ENCODE results near the gene SPTY2D1.

The SPTY2D1 gene

DNA sequence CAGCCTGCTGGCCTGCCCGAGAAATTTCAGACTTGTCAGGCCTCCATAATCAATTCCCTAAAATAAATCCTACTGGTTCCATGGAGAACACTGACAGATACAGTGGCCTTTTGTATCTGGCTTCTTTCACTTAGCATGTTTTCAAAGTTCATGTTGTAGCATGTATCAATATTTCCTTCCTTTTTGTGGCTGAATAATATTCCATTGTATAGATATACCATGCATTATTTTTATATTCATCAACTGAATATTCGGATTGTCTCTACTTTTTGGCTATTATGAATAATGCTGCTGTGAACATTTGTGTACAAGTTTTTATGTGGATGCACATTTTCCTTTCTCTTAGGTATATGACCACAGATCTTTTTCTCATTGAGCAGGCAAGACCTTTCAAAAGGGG is 10.4 kb downstream of the SPTY2D1 start:
- no peak for DNase-seq
- Histone ChIP-seq H3K4me3 (ENCODE audit: insufficient read depth, low read depth, low read length, poor library complexity, severe bottlenecking) (no peak overlapping the region), H3K9me3 (ENCODE audit: control insufficient read depth, low read length) (no peaks in the 10 kb centered on the region), H3K27ac (ENCODE audit: insufficient read depth, low read length, poor library complexity, severe bottlenecking) (no peak overlapping the region), H3K36me3 (ENCODE audit: control insufficient read depth, insufficient read depth, low read length) (no peaks in the 10 kb centered on the region), H3K4me1 (ENCODE audit: control insufficient read depth, insufficient read depth, low read length, poor library complexity, severe bottlenecking) (peaks cover 14% of the 10 kb centered on the region), H3K27me3 (replicated peaks; ENCODE audit: control insufficient read depth, insufficient read depth, low read length, poor library complexity, severe bottlenecking) (no peaks in the 10 kb centered on the region)

DNA sequence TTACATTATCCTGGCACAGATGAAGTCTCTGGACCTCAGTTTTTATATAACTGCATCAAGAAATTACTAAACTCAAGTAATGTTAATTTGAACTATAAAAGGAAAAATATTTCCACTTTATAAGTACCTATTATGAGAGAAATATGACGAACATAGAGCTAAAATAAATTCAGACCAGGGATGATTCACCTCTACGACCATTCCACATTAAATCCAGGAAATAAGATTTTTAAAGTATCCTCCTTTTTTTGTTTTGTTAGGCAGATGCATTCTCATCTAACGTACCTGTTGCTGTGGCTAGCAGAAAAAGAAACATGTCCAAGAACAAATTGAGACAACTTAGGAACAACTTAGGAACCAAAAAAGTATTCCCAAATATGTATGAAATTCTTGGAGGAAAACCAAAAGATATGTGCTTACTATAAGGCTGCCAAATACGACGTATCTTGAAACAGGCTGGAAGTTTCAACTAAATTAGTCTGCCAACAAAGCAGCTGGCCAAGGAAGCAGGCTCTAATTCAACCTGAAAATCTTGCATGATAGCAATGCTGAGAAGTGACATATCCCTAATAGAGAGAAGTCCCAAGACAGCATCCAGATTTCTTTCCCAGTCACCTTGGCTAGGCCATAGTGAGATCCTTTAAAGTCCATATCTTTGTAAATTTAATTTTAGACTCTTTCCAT is 15.7 kb downstream of the SPTY2D1 start:
- H3K27ac ChIP-seq (ENCODE audit: insufficient read depth, low read length, poor library complexity, severe bottlenecking), result peak overlapping the region; percentile 50
- H3K9me3 ChIP-seq (ENCODE audit: control insufficient read depth, low read length), result no peaks in the 10 kb centered on the region
- H3K27me3 ChIP-seq (replicated peaks; ENCODE audit: control insufficient read depth, insufficient read depth, low read length, poor library complexity, severe bottlenecking), result no peaks in the 10 kb centered on the region
- no peak for DNase-seq
- H3K36me3 ChIP-seq (ENCODE audit: control insufficient read depth, insufficient read depth, low read length), result peaks cover 21% of the 10 kb centered on the region
- H3K4me1 ChIP-seq (ENCODE audit: control insufficient read depth, insufficient read depth, low read length, poor library complexity, severe bottlenecking), result peaks cover 34% of the 10 kb centered on the region
- H3K4me3 ChIP-seq (ENCODE audit: insufficient read depth, low read depth, low read length, poor library complexity, severe bottlenecking), result no peak overlapping the region

DNA sequence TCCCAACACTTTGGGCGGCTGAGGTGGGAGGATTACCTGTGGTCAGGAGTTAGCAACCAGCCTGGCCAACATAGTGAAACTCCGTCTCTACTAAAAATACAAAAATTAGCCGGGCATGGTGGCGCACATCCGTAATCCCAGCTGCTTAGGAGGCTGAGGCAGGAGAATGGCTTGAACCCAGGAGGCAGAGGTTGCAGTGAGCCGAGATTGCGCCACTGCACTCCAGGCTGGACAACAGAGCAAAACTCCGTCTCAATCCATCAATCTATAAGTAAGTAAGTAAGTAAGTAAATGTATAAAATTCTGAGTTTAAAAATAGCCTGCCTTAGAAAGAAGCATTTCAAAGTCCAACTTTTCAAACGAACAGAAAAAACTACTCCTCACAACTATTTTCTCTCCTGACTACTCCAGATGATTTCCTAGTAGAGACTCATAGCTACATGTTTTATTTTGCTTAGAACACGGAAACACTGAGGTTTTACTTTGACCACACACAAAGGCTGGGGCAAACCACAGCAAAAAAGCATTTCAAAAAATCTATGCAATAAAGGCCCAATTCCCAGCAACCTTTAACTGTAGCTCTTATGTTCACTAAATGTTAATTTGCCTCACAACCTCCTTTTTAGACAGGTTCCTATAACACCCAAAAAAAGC is 16.3 kb downstream of the SPTY2D1 start:
- peaks cover 34% of the 10 kb centered on the region for H3K4me1 ChIP-seq (ENCODE audit: control insufficient read depth, insufficient read depth, low read length, poor library complexity, severe bottlenecking)
- no peak overlapping the region for H3K4me3 ChIP-seq (ENCODE audit: insufficient read depth, low read depth, low read length, poor library complexity, severe bottlenecking)
- peak; percentile 11 to 26 (median 13) for DNase-seq

DNA sequence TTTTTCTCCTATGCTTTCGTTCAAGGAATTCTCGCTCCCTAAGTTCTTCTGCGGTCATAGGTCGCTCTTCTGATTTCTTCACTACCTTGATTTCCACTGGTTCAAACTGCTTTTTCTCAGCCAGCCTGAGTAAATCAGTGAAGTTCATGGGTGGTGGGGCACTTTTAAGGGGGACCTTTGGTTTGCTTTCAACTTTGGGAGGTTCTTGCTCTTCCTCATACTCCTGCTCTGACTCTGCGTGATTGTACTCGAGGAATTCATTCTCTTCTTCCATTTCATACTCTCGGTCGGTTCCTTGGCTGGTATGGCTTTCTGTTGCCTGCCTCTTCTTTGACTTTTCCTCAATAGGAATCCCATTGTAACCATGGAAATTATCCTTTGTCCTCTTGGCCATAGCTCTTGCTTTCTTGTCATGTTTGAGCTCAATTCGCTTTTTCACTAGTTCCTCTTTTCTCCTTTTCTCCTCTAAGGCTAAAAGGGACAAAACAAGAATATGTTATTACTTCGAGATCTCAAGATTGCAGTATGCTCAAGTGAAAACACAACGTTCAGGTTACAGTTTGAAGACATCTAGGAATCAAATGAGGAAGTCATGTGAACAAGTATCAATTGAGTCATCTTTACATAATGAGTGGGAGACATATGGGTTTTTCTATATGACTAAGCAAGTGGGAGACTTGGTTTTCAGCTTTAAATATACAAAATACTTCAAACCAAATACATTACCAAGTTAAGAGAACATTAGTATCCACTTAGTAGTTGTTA is 18.3 kb downstream of the SPTY2D1 start:
- no peak for DNase-seq
- no peak overlapping the region for H3K4me3 ChIP-seq (ENCODE audit: insufficient read depth, low read depth, low read length, poor library complexity, severe bottlenecking)

More for the DNA sequence above, 16.3 kb downstream of the SPTY2D1 start:
- peak overlapping the region; percentile 50 for H3K27ac ChIP-seq (ENCODE audit: insufficient read depth, low read length, poor library complexity, severe bottlenecking)
- peaks cover 23% of the 10 kb centered on the region for H3K36me3 ChIP-seq (ENCODE audit: control insufficient read depth, insufficient read depth, low read length)
- H3K27me3 ChIP-seq (replicated peaks; ENCODE audit: control insufficient read depth, insufficient read depth, low read length, poor library complexity, severe bottlenecking), result no peaks in the 10 kb centered on the region
- no peaks in the 10 kb centered on the region for H3K9me3 ChIP-seq (ENCODE audit: control insufficient read depth, low read length)

DNA sequence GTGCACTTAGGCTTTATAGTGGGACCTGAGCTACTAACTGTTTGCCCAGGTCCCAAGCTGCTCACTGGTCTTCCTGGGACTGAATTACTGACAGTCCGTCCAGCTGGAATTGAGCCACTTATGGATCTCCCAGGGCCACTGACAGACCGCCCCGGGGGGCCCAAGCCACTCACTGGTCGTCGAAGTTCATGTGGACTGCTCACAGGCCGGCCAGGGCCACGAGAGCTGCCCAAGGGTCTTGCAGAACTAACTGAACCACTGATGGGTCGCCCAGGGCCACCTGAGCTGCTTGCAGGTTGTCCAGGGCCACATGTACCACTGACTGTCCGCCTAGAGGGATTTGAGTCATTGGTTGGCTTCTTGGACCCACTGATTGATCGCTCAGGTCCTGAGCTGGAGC is 19.5 kb downstream of the SPTY2D1 start:
- no peaks in the 10 kb centered on the region for H3K9me3 ChIP-seq (ENCODE audit: control insufficient read depth, low read length)
- H3K4me3 ChIP-seq (ENCODE audit: insufficient read depth, low read depth, low read length, poor library complexity, severe bottlenecking), result no peak overlapping the region
- DNase-seq, result no peak
- no peak overlapping the region for H3K27ac ChIP-seq (ENCODE audit: insufficient read depth, low read length, poor library complexity, severe bottlenecking)
- peaks cover 39% of the 10 kb centered on the region for H3K36me3 ChIP-seq (ENCODE audit: control insufficient read depth, insufficient read depth, low read length)
- H3K4me1 ChIP-seq (ENCODE audit: control insufficient read depth, insufficient read depth, low read length, poor library complexity, severe bottlenecking), result peaks cover 25% of the 10 kb centered on the region
- H3K27me3 ChIP-seq (replicated peaks; ENCODE audit: control insufficient read depth, insufficient read depth, low read length, poor library complexity, severe bottlenecking), result no peaks in the 10 kb centered on the region

More for the DNA sequence above, 18.3 kb downstream of the SPTY2D1 start:
- H3K4me1 ChIP-seq (ENCODE audit: control insufficient read depth, insufficient read depth, low read length, poor library complexity, severe bottlenecking), result peaks cover 25% of the 10 kb centered on the region
- H3K9me3 ChIP-seq (ENCODE audit: control insufficient read depth, low read length), result no peaks in the 10 kb centered on the region
- H3K36me3 ChIP-seq (ENCODE audit: control insufficient read depth, insufficient read depth, low read length), result peaks cover 30% of the 10 kb centered on the region
- H3K27ac ChIP-seq (ENCODE audit: insufficient read depth, low read length, poor library complexity, severe bottlenecking), result no peak overlapping the region
- H3K27me3 ChIP-seq (replicated peaks; ENCODE audit: control insufficient read depth, insufficient read depth, low read length, poor library complexity, severe bottlenecking), result no peaks in the 10 kb centered on the region

DNA sequence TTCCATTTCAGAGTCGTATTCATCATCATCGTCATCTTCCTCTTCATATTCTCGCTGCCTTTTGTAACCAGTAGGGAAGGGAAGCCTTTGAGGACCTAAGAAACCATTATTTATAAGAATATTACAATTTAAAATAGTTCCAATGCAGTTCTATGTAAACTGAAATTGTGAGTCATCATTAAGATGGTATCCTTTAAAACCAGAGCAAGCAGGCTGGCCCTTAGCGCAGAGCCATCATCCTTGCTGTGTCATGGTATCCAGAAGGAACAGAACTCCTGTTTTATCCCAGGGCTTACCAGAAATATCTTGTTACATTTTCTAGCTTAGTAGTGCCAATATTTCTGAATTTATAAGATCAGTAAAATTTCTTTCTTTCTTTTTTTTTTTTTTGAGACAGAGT is 21.7 kb downstream of the SPTY2D1 start:
- H3K9me3 ChIP-seq (ENCODE audit: control insufficient read depth, low read length), result no peaks in the 10 kb centered on the region
- H3K27me3 ChIP-seq (replicated peaks; ENCODE audit: control insufficient read depth, insufficient read depth, low read length, poor library complexity, severe bottlenecking), result no peaks in the 10 kb centered on the region
- no peak for DNase-seq
- H3K36me3 ChIP-seq (ENCODE audit: control insufficient read depth, insufficient read depth, low read length), result peaks cover 51% of the 10 kb centered on the region
- peaks cover 9% of the 10 kb centered on the region for H3K4me1 ChIP-seq (ENCODE audit: control insufficient read depth, insufficient read depth, low read length, poor library complexity, severe bottlenecking)
- H3K27ac ChIP-seq (ENCODE audit: insufficient read depth, low read length, poor library complexity, severe bottlenecking), result no peak overlapping the region
- no peak overlapping the region for H3K4me3 ChIP-seq (ENCODE audit: insufficient read depth, low read depth, low read length, poor library complexity, severe bottlenecking)

DNA sequence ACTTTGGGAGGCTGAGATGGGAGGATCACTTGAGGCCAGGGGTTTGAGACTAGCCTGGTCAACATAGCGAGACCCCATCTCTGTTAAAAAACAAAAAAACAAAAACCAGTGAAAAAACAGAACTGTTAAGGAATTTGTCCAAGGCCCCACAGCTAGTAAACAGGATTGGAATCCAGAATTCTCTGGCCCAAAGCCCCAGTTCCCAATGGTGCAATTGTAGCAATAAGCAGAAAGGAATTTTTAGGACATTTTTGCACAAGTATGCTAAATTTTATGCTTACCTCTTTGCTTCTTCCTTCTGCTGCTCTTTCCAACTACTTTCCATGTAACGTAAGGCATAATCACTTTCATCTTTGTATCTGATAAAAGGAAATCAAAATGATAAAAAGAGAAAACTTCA is 22.9 kb downstream of the SPTY2D1 start:
- no peak overlapping the region for H3K4me3 ChIP-seq (ENCODE audit: insufficient read depth, low read depth, low read length, poor library complexity, severe bottlenecking)
- no peak overlapping the region for H3K27ac ChIP-seq (ENCODE audit: insufficient read depth, low read length, poor library complexity, severe bottlenecking)
- H3K4me1 ChIP-seq (ENCODE audit: control insufficient read depth, insufficient read depth, low read length, poor library complexity, severe bottlenecking), result no peaks in the 10 kb centered on the region
- H3K9me3 ChIP-seq (ENCODE audit: control insufficient read depth, low read length), result no peaks in the 10 kb centered on the region
- DNase-seq, result no peak
- no peaks in the 10 kb centered on the region for H3K27me3 ChIP-seq (replicated peaks; ENCODE audit: control insufficient read depth, insufficient read depth, low read length, poor library complexity, severe bottlenecking)
- H3K36me3 ChIP-seq (ENCODE audit: control insufficient read depth, insufficient read depth, low read length), result peaks cover 55% of the 10 kb centered on the region

DNA sequence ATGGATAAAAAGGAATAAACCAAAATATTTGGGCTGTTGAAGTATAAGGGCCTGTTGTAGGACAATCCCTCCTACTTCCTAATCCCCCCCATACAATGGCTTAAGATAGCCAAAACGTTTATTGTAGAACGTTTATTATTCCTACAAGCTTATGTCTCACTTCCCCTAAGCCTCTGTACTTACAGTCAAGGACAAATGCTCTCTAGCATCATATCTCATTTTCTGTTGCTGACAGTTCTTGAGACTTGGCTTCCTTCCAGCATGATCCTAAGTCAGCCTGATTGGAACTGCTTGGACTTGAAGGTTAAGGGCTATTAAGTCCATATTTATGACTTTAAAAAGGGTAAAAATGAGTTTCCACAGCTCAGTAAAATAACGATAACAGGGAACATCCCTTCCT is 25.8 kb downstream of the SPTY2D1 start:
- Histone ChIP-seq H3K27me3 (replicated peaks; ENCODE audit: control insufficient read depth, insufficient read depth, low read length, poor library complexity, severe bottlenecking) (no peaks in the 10 kb centered on the region), H3K36me3 (ENCODE audit: control insufficient read depth, insufficient read depth, low read length) (peaks cover 34% of the 10 kb centered on the region), H3K9me3 (ENCODE audit: control insufficient read depth, low read length) (no peaks in the 10 kb centered on the region), H3K27ac (ENCODE audit: insufficient read depth, low read length, poor library complexity, severe bottlenecking) (no peak overlapping the region), H3K4me3 (ENCODE audit: insufficient read depth, low read depth, low read length, poor library complexity, severe bottlenecking) (no peak overlapping the region), H3K4me1 (ENCODE audit: control insufficient read depth, insufficient read depth, low read length, poor library complexity, severe bottlenecking) (no peaks in the 10 kb centered on the region)
- no peak for DNase-seq

DNA sequence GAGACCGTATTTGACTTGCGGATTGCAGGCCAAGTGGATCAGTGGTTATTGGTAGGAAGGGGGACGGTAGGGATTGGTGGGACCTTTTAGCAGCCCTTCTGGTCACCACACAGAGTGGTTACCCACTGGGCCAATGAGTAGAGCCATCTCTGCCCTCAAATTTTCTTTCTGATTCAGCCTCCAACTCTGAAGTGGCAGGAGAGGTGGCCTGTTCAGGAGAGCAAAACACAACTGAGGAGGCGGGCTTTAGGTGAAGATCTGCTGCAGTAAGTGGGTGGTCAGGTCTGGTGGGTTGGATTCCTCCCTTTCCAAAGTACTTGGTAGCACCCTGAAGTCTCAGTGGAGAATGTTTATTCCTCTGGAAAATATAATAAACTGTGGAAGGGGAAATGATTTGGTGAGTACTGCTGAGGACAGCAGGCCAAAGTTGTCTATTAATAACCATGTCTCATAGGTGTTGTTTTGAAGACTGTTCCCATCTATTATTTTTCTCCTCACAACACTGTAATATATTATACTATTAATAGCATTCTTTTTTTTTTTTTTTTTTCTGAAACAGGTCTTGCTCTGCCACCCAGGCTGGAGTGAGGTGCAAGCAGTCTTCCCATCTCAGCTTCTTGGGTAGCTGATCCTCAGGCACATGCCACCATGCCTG is 33.1 kb downstream of the SPTY2D1 start:
- Histone ChIP-seq H3K27ac (ENCODE audit: insufficient read depth, low read length, poor library complexity, severe bottlenecking) (no peak overlapping the region), H3K4me1 (ENCODE audit: control insufficient read depth, insufficient read depth, low read length, poor library complexity, severe bottlenecking) (no peaks in the 10 kb centered on the region), H3K9me3 (ENCODE audit: control insufficient read depth, low read length) (no peaks in the 10 kb centered on the region), H3K4me3 (ENCODE audit: insufficient read depth, low read depth, low read length, poor library complexity, severe bottlenecking) (no peak overlapping the region), H3K36me3 (ENCODE audit: control insufficient read depth, insufficient read depth, low read length) (no peaks in the 10 kb centered on the region), H3K27me3 (replicated peaks; ENCODE audit: control insufficient read depth, insufficient read depth, low read length, poor library complexity, severe bottlenecking) (no peaks in the 10 kb centered on the region)
- DNase-seq, result no peak
